OCI-LY7 (cell line): Measurements from ENCODE around the gene AGAP5.
"Not testable (repeated sequence)": the region's sequence is repeated elsewhere in the genome, so short reads cannot be mapped to it uniquely, and the experiment has no call there.

Source experiments
- CTCF ChIP-seq: fragments of 200-600 bp; sonication (generic); conservative IDR thresholded peaks from 2 replicates; pipeline ENCODE4 v1.5.1; 2014; ENCODE audit warnings: mild to moderate bottlenecking, antibody characterized with exemption, low read length, moderate library complexity, mixed read lengths
- EZH2phosphoT487 ChIP-seq: fragments of 200-600 bp; sonication (generic); IDR thresholded peaks from 2 replicates; pipeline ENCODE4 v1.6.1; 2018; ENCODE audit warnings: low read depth, borderline replicate concordance, mild to moderate bottlenecking, mixed run types, antibody characterized with exemption, low read length, moderate library complexity, mixed read lengths

GRCh38 chr10:73690755-73691154, 7.2 kb downstream of the AGAP5 start:
- TF ChIP-seq CTCF, EZH2phosphoT487: not testable (repeated sequence)
